Transverse colon (tissue), 4 donors: ENCODE results near the gene AIF1L.

ENCODE experiments used
- CTCF ChIP-seq, 5 experiments: fragments of 200-600 bp in 3 of 5; fragments of 450-650 bp in 2 of 5; sonication (generic) in 3 of 5; IDR thresholded peaks; 1 replicate in 2 of 5; 2 replicates in 3 of 5; pipeline ENCODE4 v1.5.1; 2016 to 2017; ENCODE audit warnings: antibody characterized with exemption in 5 of 5, inconsistent platforms in 3 of 5, mild to moderate bottlenecking in 2 of 5, moderate library complexity in 1 of 5
- POLR2AphosphoS5 ChIP-seq, 3 donors: sonication (generic); formaldehyde crosslinking; IDR thresholded peaks; one replicate each; pipeline ENCODE4 v1.6.1; 2016; ENCODE audit warnings: antibody characterized with exemption in 3 of 3

GRCh38 chr9:131149688-131150053 lies 53.3 kb downstream of the AIF1L start:
- TF ChIP-seq CTCF (IDR thresholded peaks at IDR 0.05) (no peak), POLR2AphosphoS5 (IDR thresholded peaks at IDR 0.05) (no peak)
